ENCODE measurements around the gene GBF1.
A peak's percentile ranks its signal among the peaks of the same experiment; 100 is the strongest.

Gene GBF1

GRCh38 chr10:102396730-102397151 is 151.4 kb downstream of the GBF1 start:
- no peak for DNase-seq (ENCODE audit: low spot score)

GRCh38 chr10:102397222-102398171 is 152.2 kb downstream of the GBF1 start:
- DNase-seq (ENCODE audit: low spot score): no peak

- DNase-seq (ENCODE audit: low spot score): no peak
These were observed 153.1 kb downstream of the GBF1 start for GRCh38 chr10:102398172-102399020.

GRCh38 chr10:102399217-102400021 is 154.1 kb downstream of the GBF1 start:
- peak; percentile 93 for DNase-seq (ENCODE audit: low spot score)

- no peak for DNase-seq (ENCODE audit: low spot score)
These were observed 154.7 kb downstream of the GBF1 start for GRCh38 chr10:102400076-102400475.

- no peak for DNase-seq (ENCODE audit: low spot score)
These were observed 155.4 kb downstream of the GBF1 start for GRCh38 chr10:102400598-102401341.

GRCh38 chr10:102401342-102401654 is 156.0 kb downstream of the GBF1 start:
- DNase-seq (ENCODE audit: low spot score): no peak

- DNase-seq (ENCODE audit: low spot score): no peak
These were observed 156.6 kb downstream of the GBF1 start for GRCh38 chr10:102401735-102402511.

GRCh38 chr10:102402512-102402896 is 157.2 kb downstream of the GBF1 start:
- no peak for DNase-seq (ENCODE audit: low spot score)

GRCh38 chr10:102403115-102403514 is 157.8 kb downstream of the GBF1 start:
- no peak for DNase-seq (ENCODE audit: low spot score)

GRCh38 chr10:102404361-102405107 is 159.2 kb downstream of the GBF1 start:
- no peak for DNase-seq (ENCODE audit: low spot score)

GRCh38 chr10:102405108-102405571 is 159.8 kb downstream of the GBF1 start:
- no peak for DNase-seq (ENCODE audit: low spot score)

GRCh38 chr10:102405632-102406031 is 160.3 kb downstream of the GBF1 start:
- DNase-seq (ENCODE audit: low spot score): no peak

- no peak for DNase-seq (ENCODE audit: low spot score)
These were observed 161.5 kb downstream of the GBF1 start for GRCh38 chr10:102406815-102407214.

GRCh38 chr10:102407425-102408130 is 162.2 kb downstream of the GBF1 start:
- DNase-seq (ENCODE audit: low spot score): no peak

GRCh38 chr10:102408131-102408727 is 162.9 kb downstream of the GBF1 start:
- DNase-seq (ENCODE audit: low spot score): no peak

- DNase-seq (ENCODE audit: low spot score): peak; percentile 86
These were observed 163.6 kb downstream of the GBF1 start for GRCh38 chr10:102408728-102409603.

All from left forelimb (tissue), 1 donor.